Fibroblast of lung (primary cell): ENCODE measurements around the gene ZBTB4. TPM values are rescaled to one million over a fixed set of nuclear protein-coding genes. Genes with fewer than 3 reads are reported as not detected.

ENCODE experiments used
- DNase-seq, 2 donors: peaks; one replicate each; pipeline versions ENCODE4 v3.0.0 to v3.0.0-alpha.2; 2010; ENCODE audit warnings: low read depth in 2 of 2
- H2AFZ ChIP-seq: 2 replicates; pipeline ENCODE4 v1.5.1; 2012; ENCODE audit warnings: low read length, control low read depth, inconsistent platforms
- H3K27ac ChIP-seq: 2 replicates; pipeline ENCODE4 v1.5.1; 2011; ENCODE audit warnings: low read length, control low read depth; ENCODE audit not compliant: insufficient read depth
- H3K27me3 ChIP-seq: 2 replicates; pipeline ENCODE4 v1.5.1; 2011; ENCODE audit warnings: mild to moderate bottlenecking, low read length; ENCODE audit not compliant: control insufficient read depth, insufficient read depth
- H3K36me3 ChIP-seq: 2 replicates; pipeline ENCODE4 v1.5.1; 2011; ENCODE audit warnings: low read length; ENCODE audit not compliant: control insufficient read depth, insufficient read depth
- H3K4me1 ChIP-seq: 2 replicates; pipeline ENCODE4 v1.5.1; 2011; ENCODE audit warnings: low read length; ENCODE audit not compliant: control insufficient read depth, insufficient read depth; ENCODE audit errors: extremely low read depth
- H3K4me2 ChIP-seq: 2 replicates; pipeline ENCODE4 v1.5.1; 2011; ENCODE audit warnings: low read length, control low read depth; ENCODE audit not compliant: insufficient read depth; ENCODE audit errors: extremely low read depth
- H3K4me3 ChIP-seq, 4 experiments: fragments of 200-600 bp in 1 of 4; sonication (generic) in 1 of 4; replicated peaks in 1 of 4; 2 replicates each; pipeline ENCODE4 v1.5.1; 2011 to 2016; ENCODE audit warnings: low read length in 4 of 4, low read depth in 3 of 4, mild to moderate bottlenecking in 3 of 4, control low read depth in 2 of 4, inconsistent platforms in 1 of 4, mixed read lengths in 1 of 4; ENCODE audit not compliant: insufficient read depth in 1 of 4; ENCODE audit errors: control extremely low read depth in 1 of 4
- H3K79me2 ChIP-seq: 2 replicates; pipeline ENCODE4 v1.5.1; 2012; ENCODE audit warnings: mild to moderate bottlenecking, low read length, inconsistent platforms; ENCODE audit not compliant: control insufficient read depth, insufficient read depth
- H3K9ac ChIP-seq: 2 replicates; pipeline ENCODE4 v1.5.1; 2011; ENCODE audit warnings: mild to moderate bottlenecking, low read length, control low read depth; ENCODE audit not compliant: insufficient read depth
- H3K9me3 ChIP-seq: 2 replicates; pipeline ENCODE4 v1.5.1; 2012; ENCODE audit warnings: low read depth, low read length; ENCODE audit not compliant: control insufficient read depth, insufficient read depth
- H4K20me1 ChIP-seq: 2 replicates; pipeline ENCODE4 v1.5.1; 2011; ENCODE audit warnings: low read length; ENCODE audit not compliant: control insufficient read depth, insufficient read depth; ENCODE audit errors: extremely low read depth
- EZH2 ChIP-seq: IDR thresholded peaks from 2 replicates; pipeline ENCODE4 v1.5.1; 2012; ENCODE audit warnings: low read length, control low read depth, mild to moderate bottlenecking; ENCODE audit errors: missing control alignments
- polyA plus RNA-seq, 2 donors: library from polyadenylated mRNA; depleted of rRNA in 1 of 2; stranded (reverse) in 1 of 2; unstranded in 1 of 2; fragments of >200 nt; gene quantifications; 2 replicates each; pipeline ENCODE4 v1.2.1, GENCODE V29; 2011 to 2012; ENCODE audit warnings: missing spikeins in 1 of 2
- total RNA-seq: library from RNA; depleted of rRNA; stranded (reverse); fragments of >200 nt; gene quantifications from 2 replicates; pipeline ENCODE4 v1.2.1, GENCODE V29; 2014
- TF ChIP-seq, protein P1 (sequence below), 2 donors: IDR thresholded peaks in 1 of 2; conservative IDR thresholded peaks in 1 of 2; 1 replicate in 1 of 2; 2 replicates in 1 of 2; pipeline ENCODE4 v1.5.1; 2011 to 2012; ENCODE audit warnings: low read length in 2 of 2, control low read depth in 1 of 2, inconsistent platforms in 1 of 2, low read depth in 1 of 2, mild to moderate bottlenecking in 1 of 2

ZBTB4 gene
- total and polyA plus RNA-seq, 2 donors (not counting 1 experiment from before 2014, with no cell fraction given) = 21.3 to 29.9 TPM

DNA sequence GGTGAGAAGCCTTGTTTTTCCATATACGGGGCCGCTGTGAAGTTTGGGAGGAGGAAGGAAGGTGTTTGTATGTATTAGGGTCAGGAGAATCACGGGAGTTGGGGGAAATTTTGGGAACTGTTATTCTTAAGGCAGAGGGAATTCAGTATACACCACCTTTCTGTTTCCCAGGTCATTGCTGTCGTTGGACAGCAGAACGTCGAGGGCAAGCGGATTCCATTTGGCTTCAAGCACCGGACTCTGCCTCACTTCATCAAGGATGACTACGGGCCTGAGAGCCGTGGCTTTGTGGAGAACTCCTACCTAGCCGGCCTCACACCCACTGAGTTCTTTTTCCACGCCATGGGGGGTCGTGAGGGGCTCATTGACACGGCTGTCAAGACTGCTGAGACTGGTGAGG is 22.3 kb upstream of the ZBTB4 start:
- Histone ChIP-seq H3K27ac (no peak overlapping the region), H3K4me2 (no peak overlapping the region), H3K4me1 (no peaks in the 10 kb centered on the region), H3K9ac (no peak overlapping the region), H2AFZ (no peak overlapping the region), H4K20me1 (no peaks in the 10 kb centered on the region), H3K4me3 (no peak overlapping the region), H3K9me3 (no peaks in the 10 kb centered on the region), H3K36me3 (peaks cover 44% of the 10 kb centered on the region), H3K79me2 (peaks cover 1% of the 10 kb centered on the region), H3K27me3 (no peaks in the 10 kb centered on the region)
- TF ChIP-seq, protein P1, sequence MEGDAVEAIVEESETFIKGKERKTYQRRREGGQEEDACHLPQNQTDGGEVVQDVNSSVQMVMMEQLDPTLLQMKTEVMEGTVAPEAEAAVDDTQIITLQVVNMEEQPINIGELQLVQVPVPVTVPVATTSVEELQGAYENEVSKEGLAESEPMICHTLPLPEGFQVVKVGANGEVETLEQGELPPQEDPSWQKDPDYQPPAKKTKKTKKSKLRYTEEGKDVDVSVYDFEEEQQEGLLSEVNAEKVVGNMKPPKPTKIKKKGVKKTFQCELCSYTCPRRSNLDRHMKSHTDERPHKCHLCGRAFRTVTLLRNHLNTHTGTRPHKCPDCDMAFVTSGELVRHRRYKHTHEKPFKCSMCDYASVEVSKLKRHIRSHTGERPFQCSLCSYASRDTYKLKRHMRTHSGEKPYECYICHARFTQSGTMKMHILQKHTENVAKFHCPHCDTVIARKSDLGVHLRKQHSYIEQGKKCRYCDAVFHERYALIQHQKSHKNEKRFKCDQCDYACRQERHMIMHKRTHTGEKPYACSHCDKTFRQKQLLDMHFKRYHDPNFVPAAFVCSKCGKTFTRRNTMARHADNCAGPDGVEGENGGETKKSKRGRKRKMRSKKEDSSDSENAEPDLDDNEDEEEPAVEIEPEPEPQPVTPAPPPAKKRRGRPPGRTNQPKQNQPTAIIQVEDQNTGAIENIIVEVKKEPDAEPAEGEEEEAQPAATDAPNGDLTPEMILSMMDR (conservative IDR thresholded peaks at IDR 0.05 in 1 of 2, IDR thresholded peaks at IDR 0.05 in 1 of 2; ENCODE audit: low read depth in 1 of 2, low read length in 2 of 2) = no peak
- TF ChIP-seq EZH2 = no peak
- DNase-seq = no peak

DNA sequence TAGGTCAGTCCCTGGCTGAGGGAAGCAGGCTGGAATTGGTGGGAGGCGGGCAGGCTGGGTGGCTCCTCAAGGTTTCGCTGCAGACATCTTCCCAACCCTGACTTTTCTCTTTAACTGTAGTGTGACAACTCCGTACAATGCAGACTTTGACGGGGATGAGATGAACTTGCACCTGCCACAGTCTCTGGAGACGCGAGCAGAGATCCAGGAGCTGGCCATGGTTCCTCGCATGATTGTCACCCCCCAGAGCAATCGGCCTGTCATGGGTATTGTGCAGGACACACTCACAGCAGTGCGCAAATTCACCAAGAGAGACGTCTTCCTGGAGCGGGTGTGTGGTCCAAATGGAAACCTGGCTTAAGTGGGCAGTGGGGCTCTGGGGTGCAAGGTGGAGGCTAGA is 19.7 kb upstream of the ZBTB4 start:
- no peak for TF ChIP-seq EZH2
- TF ChIP-seq, protein P1 (conservative IDR thresholded peaks at IDR 0.05 in 1 of 2, IDR thresholded peaks at IDR 0.05 in 1 of 2; ENCODE audit: low read depth in 1 of 2, low read length in 2 of 2) = no peak
- no peaks in the 10 kb centered on the region for H3K4me1 ChIP-seq
- no peak overlapping the region for H3K27ac ChIP-seq
- no peak for DNase-seq
- no peak overlapping the region for H3K4me2 ChIP-seq
- H2AFZ ChIP-seq = no peak overlapping the region
- H3K9me3 ChIP-seq = no peaks in the 10 kb centered on the region
- H3K36me3 ChIP-seq = peaks cover 49% of the 10 kb centered on the region
- H3K27me3 ChIP-seq = no peaks in the 10 kb centered on the region
- no peak overlapping the region for H3K9ac ChIP-seq
- no peak overlapping the region for H3K4me3 ChIP-seq
- H4K20me1 ChIP-seq = no peaks in the 10 kb centered on the region
- H3K79me2 ChIP-seq = peaks cover 23% of the 10 kb centered on the region

DNA sequence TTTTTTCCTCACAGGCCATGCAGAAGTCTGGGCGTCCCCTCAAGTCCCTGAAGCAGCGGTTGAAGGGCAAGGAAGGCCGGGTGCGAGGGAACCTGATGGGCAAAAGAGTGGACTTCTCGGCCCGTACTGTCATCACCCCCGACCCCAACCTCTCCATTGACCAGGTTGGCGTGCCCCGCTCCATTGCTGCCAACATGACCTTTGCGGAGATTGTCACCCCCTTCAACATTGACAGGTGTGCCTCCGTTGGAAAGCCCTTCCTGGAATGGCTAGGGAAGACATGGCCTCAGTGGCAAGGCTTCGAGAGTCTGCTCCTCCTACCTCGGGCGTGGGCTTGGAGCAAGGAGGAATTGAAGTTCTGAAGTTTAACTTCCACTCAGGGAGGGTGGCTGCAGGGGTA is 18.2 kb upstream of the ZBTB4 start:
- H4K20me1 ChIP-seq = no peaks in the 10 kb centered on the region

More for the DNA sequence above, 18.2 kb upstream of the ZBTB4 start:
- no peaks in the 10 kb centered on the region for H3K27me3 ChIP-seq
- peaks cover 42% of the 10 kb centered on the region for H3K36me3 ChIP-seq
- H3K4me1 ChIP-seq = no peaks in the 10 kb centered on the region
- no peak overlapping the region for H3K27ac ChIP-seq
- H3K9me3 ChIP-seq = no peaks in the 10 kb centered on the region
- TF ChIP-seq, protein P1 (conservative IDR thresholded peaks at IDR 0.05 in 1 of 2, IDR thresholded peaks at IDR 0.05 in 1 of 2; ENCODE audit: low read depth in 1 of 2, low read length in 2 of 2) = no peak
- no peak for TF ChIP-seq EZH2
- H3K4me3 ChIP-seq = no peak overlapping the region
- no peak overlapping the region for H3K9ac ChIP-seq
- DNase-seq = no peak
- H3K4me2 ChIP-seq = no peak overlapping the region
- H2AFZ ChIP-seq = no peak overlapping the region
- peaks cover 38% of the 10 kb centered on the region for H3K79me2 ChIP-seq
